Measurements from ENCODE around the gene FTSJ3.

The FTSJ3 gene

GRCh38 chr17:63838631-63839171, 11.2 kb upstream of the FTSJ3 start:
- peak overlapping the region; percentile 96 for H3K27ac ChIP-seq
- TF ChIP-seq ZFX (IDR thresholded peaks at IDR 0.05; ENCODE audit: borderline replicate concordance) = no peak
- no peak for TF ChIP-seq CTCF (IDR thresholded peaks at IDR 0.05)

GRCh38 chr17:63837962-63838600, 10.6 kb upstream of the FTSJ3 start:
- TF ChIP-seq CTCF (IDR thresholded peaks at IDR 0.05) (no peak), ZFX (IDR thresholded peaks at IDR 0.05; ENCODE audit: borderline replicate concordance) (no peak)
- peak overlapping the region; percentile 96 for H3K27ac ChIP-seq

- no peak for TF ChIP-seq CTCF (IDR thresholded peaks at IDR 0.05)
- TF ChIP-seq ZFX (IDR thresholded peaks at IDR 0.05; ENCODE audit: borderline replicate concordance) = no peak
- peak overlapping the region; percentile 96 for H3K27ac ChIP-seq
Observed at GRCh38 chr17:63837480-63837879, 10.0 kb upstream of the FTSJ3 start.

- TF ChIP-seq ZFX (IDR thresholded peaks at IDR 0.05; ENCODE audit: borderline replicate concordance) (no peak), CTCF (IDR thresholded peaks at IDR 0.05) (no peak)
- peak overlapping the region; percentile 96; the same call in 1 of the 2 replicates for H3K27ac ChIP-seq
Observed at GRCh38 chr17:63836811-63837210, 9.3 kb upstream of the FTSJ3 start.

GRCh38 chr17:63835167-63835720, 7.8 kb upstream of the FTSJ3 start:
- peak overlapping the region; percentile 58 for H3K27ac ChIP-seq
- TF ChIP-seq ZFX (IDR thresholded peaks at IDR 0.05; ENCODE audit: borderline replicate concordance) (no peak), CTCF (IDR thresholded peaks at IDR 0.05) (peak; percentile 65)

GRCh38 chr17:63834431-63835166, 7.1 kb upstream of the FTSJ3 start:
- no peak for TF ChIP-seq ZFX (IDR thresholded peaks at IDR 0.05; ENCODE audit: borderline replicate concordance)
- peak; percentile 93 for TF ChIP-seq CTCF (IDR thresholded peaks at IDR 0.05)
- H3K27ac ChIP-seq = peak overlapping the region; percentile 58

All from 22Rv1 (cell line).